GM20000 (cell line): Measurements from ENCODE around the gene LRP1.

Experiments used
- DNase-seq: peaks from one replicate; pipeline ENCODE4 v3.0.0; 2012; ENCODE audit warnings: low spot score
- CTCF ChIP-seq: IDR thresholded peaks from 2 replicates; pipeline ENCODE4 v1.5.1; 2012; ENCODE audit warnings: mild to moderate bottlenecking, control low read depth; ENCODE audit errors: extremely low read depth, missing control alignments

The LRP1 gene

DNA sequence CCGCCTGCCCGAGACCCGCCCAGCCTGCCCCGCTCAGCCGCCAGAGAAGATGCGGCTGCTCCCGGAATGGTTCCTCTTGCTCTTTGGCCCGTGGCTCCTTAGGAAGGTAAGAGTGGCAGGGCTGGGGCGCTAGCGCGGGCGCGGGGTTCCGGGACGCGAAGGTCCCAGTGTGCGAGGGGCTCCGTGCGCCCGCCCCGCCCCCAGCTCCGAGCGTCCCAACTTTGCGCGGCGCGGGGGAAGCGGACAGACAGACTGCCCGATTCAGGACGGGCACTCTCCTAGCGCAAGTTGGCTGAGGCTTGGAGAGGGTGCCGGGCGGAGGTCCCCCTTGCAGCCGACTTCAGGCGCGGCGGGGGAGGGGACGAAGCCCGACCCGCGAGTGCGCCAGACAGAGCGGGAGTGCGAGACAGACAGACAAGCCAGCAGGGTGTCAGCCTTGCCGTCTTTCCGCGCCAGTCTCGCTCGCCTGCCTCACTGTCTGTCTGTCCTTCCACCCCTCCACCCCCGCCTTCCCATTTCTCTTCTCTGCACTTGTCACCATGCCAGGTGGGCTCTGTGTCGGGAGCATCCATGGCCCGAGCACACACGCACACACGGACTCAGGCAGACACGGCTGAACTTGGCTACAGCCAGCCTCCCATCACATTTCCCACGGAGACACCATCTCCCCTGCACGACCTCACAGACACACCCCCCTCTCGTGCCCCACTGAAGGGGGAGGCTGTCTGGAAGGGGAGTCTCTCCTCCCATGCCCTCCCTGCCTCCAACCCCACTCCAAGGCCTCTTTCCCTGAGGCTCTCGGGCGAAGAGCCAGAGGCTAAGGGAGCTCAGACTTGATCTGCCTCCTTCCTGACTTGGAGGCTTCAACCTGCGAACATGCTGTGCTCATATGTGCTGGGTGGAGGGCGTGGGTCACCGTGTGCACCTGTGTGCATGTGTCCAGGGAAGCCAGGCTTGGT lies 88.9 kb downstream of the LRP1 start:
- DNase-seq, result no peak
- TF ChIP-seq CTCF, result no peak

DNA sequence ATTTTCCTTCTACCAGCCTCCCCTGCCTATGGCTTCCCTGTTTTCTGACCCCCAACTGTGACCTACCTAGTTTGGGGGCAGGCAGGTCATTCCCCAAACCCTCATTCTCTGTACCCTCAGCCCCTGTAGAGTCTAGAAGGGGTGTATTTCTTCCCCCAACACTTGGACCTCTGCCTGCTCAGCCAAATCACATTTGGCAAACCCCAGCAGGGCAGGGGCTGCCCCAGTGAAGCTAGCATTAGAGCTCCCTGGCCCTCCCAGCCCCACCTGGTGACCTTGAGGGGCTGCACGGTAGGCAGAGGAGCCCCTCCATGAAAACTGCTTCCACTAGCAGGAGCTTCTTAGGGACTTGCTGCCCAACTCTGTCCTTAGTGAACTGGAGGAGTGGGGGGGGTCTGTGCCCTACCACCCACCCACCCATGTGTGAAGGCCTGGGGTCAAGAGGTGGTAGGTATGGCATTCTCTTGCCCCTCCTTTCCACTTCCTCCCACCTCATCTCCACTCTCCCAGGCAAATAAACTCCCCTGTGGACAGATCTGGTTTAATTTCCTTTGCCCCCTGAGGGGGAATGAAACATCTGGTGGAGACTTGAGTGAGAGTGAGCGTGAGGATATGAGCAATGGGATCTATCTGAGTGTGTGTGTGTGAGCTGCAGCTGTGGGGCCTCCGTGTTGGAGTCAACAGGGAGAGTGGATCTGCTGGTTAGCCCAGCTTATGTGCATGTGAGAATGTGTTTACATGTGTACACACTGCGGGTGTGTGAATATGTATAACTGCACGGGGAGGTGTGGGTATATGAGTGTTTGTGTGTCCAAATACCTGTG lies 90.0 kb downstream of the LRP1 start:
- TF ChIP-seq CTCF, result no peak
- no peak for DNase-seq

GRCh38 chr12:57219205-57219992 lies 91.1 kb downstream of the LRP1 start:
- no peak for TF ChIP-seq CTCF
- no peak for DNase-seq

- TF ChIP-seq CTCF, result no peak
- no peak for DNase-seq
Measured at GRCh38 chr12:57219993-57220754, 91.9 kb downstream of the LRP1 start.

- DNase-seq, result no peak
- TF ChIP-seq CTCF, result no peak
Measured at GRCh38 chr12:57220770-57221168, 92.5 kb downstream of the LRP1 start.

DNA sequence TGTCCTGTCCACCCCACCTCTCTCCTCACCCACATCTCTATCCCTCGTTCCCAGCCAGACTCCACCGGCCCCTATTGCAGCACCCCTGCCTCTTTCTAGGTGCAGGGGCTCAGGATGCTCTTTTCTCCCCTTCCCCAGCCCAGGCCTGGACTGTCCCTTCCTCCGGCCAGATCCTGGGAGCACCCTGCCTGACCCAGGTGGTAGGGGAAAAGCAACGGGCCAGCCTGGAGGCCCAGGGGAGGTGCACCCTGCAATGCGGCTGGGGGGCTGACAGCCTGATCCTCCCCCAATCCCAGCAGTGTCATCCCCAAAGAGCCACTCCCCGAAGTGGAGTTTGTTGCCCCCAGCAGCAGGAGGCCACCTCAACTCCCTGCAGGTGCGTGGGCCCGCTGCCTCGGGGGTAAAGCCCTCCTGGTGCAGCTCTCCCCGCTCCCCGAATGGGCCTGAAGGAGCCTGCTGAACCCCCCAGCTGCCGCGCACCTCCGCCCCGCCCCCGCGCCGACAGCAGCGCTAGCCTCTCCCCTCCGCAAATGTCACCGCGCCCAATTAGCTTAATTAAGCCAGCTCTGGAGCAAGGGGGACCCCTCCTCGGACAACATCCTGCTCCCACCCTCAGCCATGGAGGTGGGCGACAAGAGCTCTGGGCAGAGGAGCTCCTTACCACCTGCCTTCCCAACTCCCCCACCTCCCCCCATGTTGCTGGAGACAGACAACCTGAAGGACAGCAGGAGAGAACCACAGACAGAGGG lies 93.1 kb downstream of the LRP1 start:
- no peak for TF ChIP-seq CTCF
- DNase-seq, result no peak
